Measurements from ENCODE around the gene CD52. TPM values are rescaled to one million over a fixed set of nuclear protein-coding genes. Genes with fewer than 3 reads are reported as not detected.

The CD52 gene
- total and polyA plus RNA-seq, 2 of the 13 experiments (the other 11 are each of a cell fraction or from before 2014, with no cell fraction given) = 0.32 TPM; not detected in 1

DNA sequence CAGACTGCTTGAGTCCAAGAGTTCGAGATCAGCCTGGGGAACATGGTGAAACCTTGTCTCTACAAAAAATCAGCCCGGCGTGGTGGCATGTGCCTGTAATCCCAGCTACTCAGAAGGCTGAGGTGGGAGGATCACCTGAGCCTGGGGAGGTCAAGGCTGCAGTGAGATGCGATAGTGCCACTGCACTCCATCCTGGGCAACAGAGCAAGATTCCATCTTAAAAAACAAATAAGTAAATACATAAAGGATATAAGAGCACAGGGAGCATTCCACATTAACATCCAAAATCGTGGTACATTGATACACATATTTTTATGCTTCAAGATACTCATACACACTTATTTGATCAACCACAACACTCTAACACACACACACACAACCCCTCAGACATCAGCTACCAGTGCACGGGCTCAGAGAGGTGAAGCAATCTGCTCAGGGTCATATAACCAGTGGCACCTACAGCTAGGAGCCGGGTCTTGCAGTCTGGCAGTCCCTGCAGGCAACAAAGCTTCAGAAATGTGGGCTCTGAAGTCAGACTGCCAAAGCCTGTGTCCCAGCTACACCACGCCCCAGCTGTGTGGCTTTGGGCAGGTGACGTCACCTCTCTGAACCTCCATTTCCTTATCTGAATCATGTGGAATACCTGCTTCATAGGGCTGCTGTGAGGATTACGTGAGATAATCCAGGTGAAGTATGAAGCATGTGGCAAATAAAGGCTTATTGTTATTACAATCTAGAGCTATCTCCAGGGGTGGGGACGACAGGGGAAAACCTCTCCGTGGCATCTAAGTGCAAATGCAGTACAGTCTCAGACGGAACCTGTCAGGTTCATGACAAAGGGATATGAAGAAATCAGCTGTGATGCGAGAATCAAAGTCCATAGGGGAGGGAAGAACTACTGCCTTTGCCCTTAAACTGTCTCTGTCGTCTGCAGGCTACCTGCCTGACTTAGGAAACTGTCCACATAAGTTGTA is 40.9 kb downstream of the CD52 start (continued):
- TF ChIP-seq PAXIP1 (CRISPR knock-in tag; conservative IDR thresholded peaks at IDR 0.05) (peak; percentile 68), ZNF121 (CRISPR knock-in tag; IDR thresholded peaks at IDR 0.05) (peak; percentile 75), ZBTB39 (CRISPR knock-in tag; IDR thresholded peaks at IDR 0.05) (0 out of 2 replicates have a peak, but pooled peaks have one; percentile 69), MAX (IDR thresholded peaks at IDR 0.05) (peak; percentile 34; the same call in 1 of the 2 replicates), ZNF549 (CRISPR knock-in tag; IDR thresholded peaks at IDR 0.05) (peak; percentile 77; the same call in 1 of the 2 replicates), HMG20A (CRISPR knock-in tag; IDR thresholded peaks at IDR 0.05; ENCODE audit: borderline replicate concordance) (peak; percentile 52; the same call in 1 of the 2 replicates), THAP9 (CRISPR knock-in tag; IDR thresholded peaks at IDR 0.05; ENCODE audit: borderline replicate concordance) (peak; percentile 30; the same call in 1 of the 2 replicates), ZBTB38 (CRISPR knock-in tag; IDR thresholded peaks at IDR 0.05) (no peak), TBX3 (IDR thresholded peaks at IDR 0.05; ENCODE audit: borderline replicate concordance) (peak; percentile 39; the same call in 1 of the 2 replicates), POLR2A (IDR thresholded peaks at IDR 0.05; ENCODE audit: insufficient read depth in 1 of 2, low read depth in 2 of 2, low read length in 2 of 2) (peak in 1 of 2 experiments; percentile 58; a peak in 2 of 4 replicates), MXI1 (IDR thresholded peaks at IDR 0.05; ENCODE audit: borderline replicate concordance, low read depth, low read length) (peak; percentile 24; the same call in 1 of the 3 replicates), CREB1 (IDR thresholded peaks at IDR 0.05) (peak; percentile 97), CREB1 (CRISPR knock-in tag; IDR thresholded peaks at IDR 0.05) (peak; percentile 87), DMAP1 (CRISPR knock-in tag; IDR thresholded peaks at IDR 0.05) (peak; percentile 57; the same call in 1 of the 2 replicates), TFAP4 (IDR thresholded peaks at IDR 0.05; ENCODE audit: borderline replicate concordance, low read depth) (peak; percentile 95), XRCC5 (optimal IDR thresholded peaks at IDR 0.05; ENCODE audit: low read length) (peak; percentile 48)
- TF ChIP-seq, protein P1, sequence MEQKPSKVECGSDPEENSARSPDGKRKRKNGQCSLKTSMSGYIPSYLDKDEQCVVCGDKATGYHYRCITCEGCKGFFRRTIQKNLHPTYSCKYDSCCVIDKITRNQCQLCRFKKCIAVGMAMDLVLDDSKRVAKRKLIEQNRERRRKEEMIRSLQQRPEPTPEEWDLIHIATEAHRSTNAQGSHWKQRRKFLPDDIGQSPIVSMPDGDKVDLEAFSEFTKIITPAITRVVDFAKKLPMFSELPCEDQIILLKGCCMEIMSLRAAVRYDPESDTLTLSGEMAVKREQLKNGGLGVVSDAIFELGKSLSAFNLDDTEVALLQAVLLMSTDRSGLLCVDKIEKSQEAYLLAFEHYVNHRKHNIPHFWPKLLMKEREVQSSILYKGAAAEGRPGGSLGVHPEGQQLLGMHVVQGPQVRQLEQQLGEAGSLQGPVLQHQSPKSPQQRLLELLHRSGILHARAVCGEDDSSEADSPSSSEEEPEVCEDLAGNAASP (CRISPR knock-in tag; IDR thresholded peaks at IDR 0.05; ENCODE audit: borderline replicate concordance) = 0 out of 2 replicates have a peak, but pooled peaks have one; percentile 9

Measured in HepG2 (cell line).